Activated CD4-positive, alpha-beta T cell treated with anti-CD3 and anti-CD28 coated beads for 36 hours (primary cell): ENCODE results near the gene ZC3H8. TPM values are rescaled to one million over a fixed set of nuclear protein-coding genes. Genes with fewer than 3 reads are reported as not detected.
"Not testable (repeated sequence)": the region's sequence is repeated elsewhere in the genome, so short reads cannot be mapped to it uniquely, and the experiment has no call there.

Experiments used
- ATAC-seq: fragments of 200-7000 bp; cut with Tn5 transposase; one replicate; pipeline ENCODE4 v1.10.0; 2021; ENCODE audit warnings: mild to moderate bottlenecking, moderate library complexity
- CTCF ChIA-PET: fragments of 350-600 bp; sonication (Branson Sonifier 250); formaldehyde crosslinking; loops from one replicate; lab custom pipeline; 2021; ENCODE audit warnings: antibody characterized with exemption; lab: Charles Lee
- POLR2A ChIA-PET: fragments of 350-600 bp; sonication (Branson Sonifier 250); formaldehyde crosslinking; loops from one replicate; lab custom pipeline; 2021; ENCODE audit warnings: antibody characterized with exemption, inconsistent platforms; lab: Charles Lee
- DNase-seq: peaks from one replicate; pipeline ENCODE4 v3.0.0-alpha.2; 2020
- H3K27ac Mint-ChIP-seq: one replicate; pipeline ENCODE4 v1.8.0; 2021; ENCODE audit warnings: mixed read lengths
- H3K27me3 Mint-ChIP-seq: one replicate; pipeline ENCODE4 v1.8.0; 2021; ENCODE audit warnings: mixed read lengths
- H3K36me3 Mint-ChIP-seq: one replicate; pipeline ENCODE4 v1.8.0; 2021; ENCODE audit warnings: low read depth, mixed read lengths
- H3K4me1 Mint-ChIP-seq: one replicate; pipeline ENCODE4 v1.8.0; 2021; ENCODE audit warnings: mixed read lengths
- H3K4me3 Mint-ChIP-seq: one replicate; pipeline ENCODE4 v1.8.0; 2021; ENCODE audit warnings: mild to moderate bottlenecking, moderate library complexity, mixed read lengths
- H3K9me3 Mint-ChIP-seq: one replicate; pipeline ENCODE4 v1.8.0; 2021; ENCODE audit warnings: low read depth, mixed read lengths
- intact Hi-C, 2 experiments: fragments of 100-400 bp; cut with DNase I in 1 of 2; cut with micrococcal nuclease in 1 of 2; formaldehyde crosslinking; loops; one replicate each; pipeline versions ENCODE4 v1.14.2 to v1.15.1; 2022 to 2024; cut with DNase I, micrococcal nuclease
- total RNA-seq, 2 experiments: library from RNA; stranded (reverse); gene quantifications; one replicate each; pipeline ENCODE4 v1.2.3, GENCODE V29; 2021

ZC3H8 gene
- total RNA-seq, 2 experiments from 2014 or later: 21.6 to 27.1 TPM

- ChIA-PET POLR2A (no interaction called here), CTCF (no interaction called here)
- Mint-ChIP-seq H3K27ac (no peak overlapping the region), H3K27me3 (no peaks in the 10 kb centered on the region), H3K9me3 (no peaks in the 10 kb centered on the region), H3K4me3 (no peak overlapping the region), H3K36me3 (peaks cover 40% of the 10 kb centered on the region), H3K4me1 (no peaks in the 10 kb centered on the region)
- ATAC-seq (no peak), DNase-seq (no peak)
- intact Hi-C loops: no loop called here
Measured at GRCh38 chr2:112230371-112230770, 24.5 kb downstream of the ZC3H8 start.

DNA sequence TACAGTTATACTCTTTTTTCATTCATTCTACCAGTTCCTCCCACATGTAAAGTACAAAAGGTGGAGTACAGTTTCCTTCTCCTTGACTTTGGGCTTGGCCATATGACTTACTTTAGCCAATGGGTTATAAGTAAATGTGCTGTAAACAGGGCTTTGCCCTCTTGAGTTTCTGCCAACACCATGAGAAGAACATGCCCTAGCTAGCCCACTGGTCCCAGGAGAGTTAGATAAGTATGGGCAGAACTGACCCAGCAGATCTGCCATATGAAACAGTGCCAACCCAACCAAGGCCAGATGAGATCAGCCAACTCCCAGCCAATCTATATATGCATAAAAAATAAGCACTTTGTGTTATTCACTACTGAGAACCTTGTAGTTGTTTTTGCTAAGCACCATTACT lies 25.5 kb downstream of the ZC3H8 start:
- ChIA-PET POLR2A (no interaction called here), CTCF (interaction anchor here (1.0 kb wide), 1 partner anchor 58 kb away, joined by 3 read pairs; no protein-coding TSS in a partner anchor)
- DNase-seq (no peak), ATAC-seq (no peak)
- Mint-ChIP-seq H3K27me3 (no peaks in the 10 kb centered on the region), H3K4me3 (no peak overlapping the region), H3K4me1 (no peaks in the 10 kb centered on the region), H3K27ac (no peak overlapping the region), H3K36me3 (peaks cover 44% of the 10 kb centered on the region), H3K9me3 (no peaks in the 10 kb centered on the region)
- intact Hi-C loops: loop anchor here in 1 of 2 experiments (1.0 kb wide), 1 partner anchor 8 kb away; no protein-coding TSS in a partner anchor

GRCh38 chr2:112220831-112221230 lies 34.0 kb downstream of the ZC3H8 start:
- Mint-ChIP-seq H3K9me3 (peaks cover 14% of the 10 kb centered on the region), H3K36me3 (peaks cover 18% of the 10 kb centered on the region), H3K27me3 (no peaks in the 10 kb centered on the region), H3K27ac (no peak overlapping the region), H3K4me3 (no peak overlapping the region), H3K4me1 (peaks cover 12% of the 10 kb centered on the region)
- intact Hi-C loops: loop anchor here (1.0 to 5.0 kb wide), 2 partner anchors 8 to 49 kb away; no protein-coding TSS in a partner anchor
- ATAC-seq: no peak
- DNase-seq: no peak
- CTCF ChIA-PET: interaction anchor here (0.6 kb wide), 1 partner anchor 400 kb away, joined by 3 read pairs; no protein-coding TSS in a partner anchor
- POLR2A ChIA-PET: no interaction called here

DNA sequence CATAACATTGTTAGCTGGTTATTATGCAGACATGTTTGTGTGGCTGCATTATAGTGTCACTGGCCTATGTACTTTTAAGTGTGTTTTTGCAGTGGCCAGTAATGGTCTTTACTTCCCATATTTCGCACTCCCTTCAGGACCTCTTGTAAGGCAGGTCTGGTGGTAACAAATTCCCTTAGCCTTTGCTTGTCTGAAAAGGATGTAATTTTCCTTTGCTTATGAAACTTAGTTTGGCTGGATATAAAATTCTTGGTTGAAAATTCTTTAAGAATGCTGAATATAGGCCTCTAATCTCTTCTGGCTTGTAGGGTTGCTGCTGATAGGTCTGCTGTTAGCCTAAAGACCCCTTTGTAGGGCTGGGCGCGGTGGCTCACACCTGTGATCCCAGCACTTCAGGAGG lies 34.7 kb downstream of the ZC3H8 start:
- Mint-ChIP-seq H3K4me3 (no peak overlapping the region), H3K4me1 (peaks cover 12% of the 10 kb centered on the region), H3K27ac (no peak overlapping the region), H3K27me3 (no peaks in the 10 kb centered on the region), H3K9me3 (peaks cover 14% of the 10 kb centered on the region), H3K36me3 (peaks cover 18% of the 10 kb centered on the region)
- ChIA-PET CTCF (no interaction called here), POLR2A (no interaction called here)
- intact Hi-C loops: loop anchor here in 1 of 2 experiments (5.0 kb wide), 1 partner anchor 48 kb away; no protein-coding TSS in a partner anchor
- DNase-seq (no peak), ATAC-seq (no peak)

DNA sequence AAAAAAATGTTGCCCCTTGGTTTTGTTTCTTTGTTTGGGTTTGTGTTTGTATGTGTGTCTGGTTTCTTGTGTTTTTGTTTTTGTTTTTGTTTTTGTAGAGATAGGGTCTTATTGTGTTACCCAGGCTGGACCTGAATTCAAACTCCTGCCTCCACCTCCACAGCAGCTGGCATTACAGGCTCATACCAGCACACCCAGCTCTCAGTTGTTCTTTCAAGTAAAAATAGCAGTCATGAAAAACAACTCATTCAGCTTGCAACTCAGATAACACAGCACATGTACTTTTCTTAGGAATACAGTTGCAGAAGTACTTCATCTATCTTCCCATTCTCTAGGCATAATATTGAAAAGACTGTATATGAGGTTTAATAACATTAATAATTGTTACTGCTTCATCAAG lies 37.0 kb downstream of the ZC3H8 start:
- ATAC-seq: no peak
- CTCF ChIA-PET: interaction anchor here (0.7 to 1.3 kb wide), 2 partner anchors 10 to 15 kb away, joined by 3 read pairs; no protein-coding TSS in a partner anchor
- intact Hi-C loops: no loop called here
- POLR2A ChIA-PET: no interaction called here
- Mint-ChIP-seq H3K4me1 (peaks cover 12% of the 10 kb centered on the region), H3K27me3 (no peaks in the 10 kb centered on the region), H3K4me3 (no peak overlapping the region), H3K27ac (no peak overlapping the region), H3K36me3 (peaks cover 20% of the 10 kb centered on the region), H3K9me3 (peaks cover 14% of the 10 kb centered on the region)
- no peak for DNase-seq

DNA sequence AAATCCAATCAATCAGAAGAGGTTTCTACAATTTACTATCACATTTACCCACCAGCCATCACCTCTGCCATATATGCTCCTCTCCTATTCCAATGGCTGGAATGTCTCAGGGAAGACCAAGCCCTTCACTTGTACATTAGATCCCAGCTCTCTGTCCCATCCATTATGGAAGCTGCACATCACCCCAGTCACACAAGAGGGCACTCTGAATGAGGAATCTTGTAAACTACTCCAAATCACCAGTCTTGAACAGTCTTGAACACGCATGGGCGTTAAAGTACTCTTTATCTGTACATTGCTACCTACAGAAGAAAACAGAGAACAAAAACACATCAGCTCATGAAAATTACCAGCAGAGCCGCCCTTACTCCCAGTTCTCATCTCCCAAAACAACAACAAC lies 38.7 kb downstream of the ZC3H8 start:
- CTCF ChIA-PET: no interaction called here
- peaks cover 3% of the 10 kb centered on the region for H3K4me1 Mint-ChIP-seq
- no peaks in the 10 kb centered on the region for H3K27me3 Mint-ChIP-seq
- DNase-seq (no peak), ATAC-seq (no peak)
- no peak overlapping the region for H3K27ac Mint-ChIP-seq
- peaks cover 5% of the 10 kb centered on the region for H3K9me3 Mint-ChIP-seq
- no peak overlapping the region for H3K4me3 Mint-ChIP-seq
- intact Hi-C loops: no loop called here
- peaks cover 30% of the 10 kb centered on the region for H3K36me3 Mint-ChIP-seq
- POLR2A ChIA-PET: no interaction called here

DNA sequence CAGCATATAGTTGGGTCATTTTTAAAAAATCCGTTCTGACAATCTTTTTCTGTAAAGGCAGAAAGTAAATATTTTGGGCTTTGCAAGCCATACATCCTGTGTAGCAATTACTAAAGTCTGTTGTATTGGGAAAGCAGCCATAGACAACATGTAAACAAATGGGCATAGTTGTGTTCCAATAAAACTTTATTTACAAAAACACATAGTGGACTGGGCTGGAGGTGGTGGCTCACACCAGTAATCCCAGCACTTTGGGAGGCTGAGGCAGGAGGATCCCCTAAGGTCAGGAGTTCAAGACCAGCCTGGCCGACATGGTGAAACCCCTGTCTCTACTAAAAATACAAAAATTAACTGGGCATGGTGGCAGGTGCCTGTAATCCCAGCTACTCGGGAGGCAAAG lies 46.9 kb downstream of the ZC3H8 start:
- ATAC-seq, H3K9me3 Mint-ChIP-seq, DNase-seq, H3K27ac Mint-ChIP-seq, CTCF ChIA-PET, H3K4me1 Mint-ChIP-seq, H3K4me3 Mint-ChIP-seq, intact Hi-C loops, POLR2A ChIA-PET, H3K27me3 Mint-ChIP-seq: not testable (repeated sequence)
- H3K36me3 Mint-ChIP-seq: peaks cover 35% of the 10 kb centered on the region

DNA sequence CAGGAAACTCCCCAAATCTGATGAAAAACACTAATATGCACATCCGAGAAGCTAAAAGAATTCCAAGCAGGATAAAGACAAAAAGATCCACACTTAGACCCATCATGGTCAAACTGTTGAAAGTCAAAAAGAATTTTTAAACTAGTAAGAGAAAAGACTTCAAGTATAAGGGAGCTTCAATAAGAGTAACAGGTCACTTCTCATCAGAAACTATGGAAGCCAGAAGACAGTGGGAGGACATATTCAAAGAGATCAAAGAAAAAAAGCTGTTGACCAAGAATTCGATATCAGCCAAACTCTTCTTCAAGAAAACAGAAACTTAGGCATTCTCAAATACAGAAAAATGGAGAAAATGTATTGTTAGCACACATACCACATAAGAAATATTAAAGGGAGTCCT lies 50.4 kb downstream of the ZC3H8 start:
- H3K9me3 Mint-ChIP-seq: peaks cover 12% of the 10 kb centered on the region
- DNase-seq: no peak
- H3K4me3 Mint-ChIP-seq: no peak overlapping the region
- H3K27me3 Mint-ChIP-seq: no peaks in the 10 kb centered on the region
- CTCF ChIA-PET: interaction anchor here (1.0 to 2.6 kb wide), 4 partner anchors 8 to 82 kb away, joined by 3 to 9 read pairs (median 6); no protein-coding TSS in a partner anchor
- H3K4me1 Mint-ChIP-seq: peaks cover 12% of the 10 kb centered on the region
- ATAC-seq: no peak
- H3K27ac Mint-ChIP-seq: no peak overlapping the region
- POLR2A ChIA-PET: no interaction called here
- intact Hi-C loops: no loop called here
- peaks cover 35% of the 10 kb centered on the region for H3K36me3 Mint-ChIP-seq

DNA sequence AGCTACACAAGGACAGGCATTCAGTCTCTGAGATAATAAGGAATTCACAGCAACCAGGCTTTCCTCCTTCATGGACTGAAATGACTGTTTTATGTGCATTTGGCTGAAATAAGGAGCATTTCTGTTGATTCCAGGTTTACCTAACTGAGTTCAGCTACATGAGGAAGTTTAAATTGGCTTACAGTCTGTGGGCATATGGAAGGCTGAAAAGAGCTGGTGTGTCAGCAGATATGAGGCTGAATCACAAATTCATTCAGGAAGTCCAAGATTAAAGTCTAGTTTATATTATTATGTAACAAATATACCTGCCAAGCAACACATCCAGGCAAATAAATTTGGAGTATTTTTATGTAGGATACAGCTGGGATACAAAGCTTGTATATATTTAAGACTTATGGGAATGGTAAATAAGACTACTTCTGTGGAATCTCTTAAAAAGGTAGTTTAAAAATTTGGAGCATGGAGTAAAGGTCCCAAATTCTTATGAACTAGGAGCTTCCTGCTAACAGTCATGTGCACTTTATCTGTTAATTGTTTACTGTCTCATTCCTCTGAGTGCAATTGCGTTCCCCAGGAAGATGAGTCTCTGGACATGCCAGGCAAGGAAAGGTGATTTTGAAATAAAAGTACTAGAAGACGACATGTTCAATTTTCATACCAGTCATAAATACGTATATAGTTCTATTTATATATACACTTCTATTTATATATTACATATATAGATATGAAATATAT lies 53.0 kb downstream of the ZC3H8 start:
- Mint-ChIP-seq H3K27me3 (no peaks in the 10 kb centered on the region), H3K36me3 (peaks cover 38% of the 10 kb centered on the region), H3K4me1 (peaks cover 17% of the 10 kb centered on the region), H3K9me3 (peaks cover 12% of the 10 kb centered on the region), H3K27ac (no peak overlapping the region), H3K4me3 (no peak overlapping the region)
- no peak for ATAC-seq
- ChIA-PET CTCF (interaction anchor here (0.5 to 2.6 kb wide), 8 partner anchors 9 to 84 kb away, joined by 3 to 9 read pairs (median 3); no protein-coding TSS in a partner anchor), POLR2A (interaction anchor here (1.4 kb wide), 1 partner anchor 13 kb away, joined by 3 read pairs; no protein-coding TSS in a partner anchor)
- intact Hi-C loops: no loop called here
- no peak for DNase-seq

DNA sequence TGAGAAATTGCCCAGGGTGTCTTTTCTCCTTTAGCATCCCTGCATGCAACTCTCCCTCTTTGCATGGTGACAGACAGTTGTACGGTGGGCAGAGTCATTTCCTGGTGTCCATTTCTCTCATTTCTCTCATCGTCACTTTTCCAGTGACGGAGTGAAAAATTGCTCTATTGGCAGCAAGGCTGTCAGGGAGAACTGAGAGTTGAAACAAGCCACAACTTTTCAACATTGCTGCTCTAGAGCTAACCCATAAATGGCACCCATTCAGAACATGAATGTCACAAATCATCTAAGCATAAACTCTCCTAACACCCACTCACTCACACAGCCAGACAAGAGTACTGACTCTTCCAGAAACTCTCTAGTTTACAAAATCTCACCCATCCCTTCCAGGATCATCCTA lies 55.7 kb downstream of the ZC3H8 start:
- Mint-ChIP-seq H3K9me3 (peaks cover 7% of the 10 kb centered on the region), H3K36me3 (peaks cover 40% of the 10 kb centered on the region), H3K27ac (no peak overlapping the region), H3K4me1 (peaks cover 35% of the 10 kb centered on the region), H3K4me3 (no peak overlapping the region), H3K27me3 (no peaks in the 10 kb centered on the region)
- POLR2A ChIA-PET: no interaction called here
- CTCF ChIA-PET: no interaction called here
- ATAC-seq: peak; percentile 78
- no peak for DNase-seq
- intact Hi-C loops: no loop called here

DNA sequence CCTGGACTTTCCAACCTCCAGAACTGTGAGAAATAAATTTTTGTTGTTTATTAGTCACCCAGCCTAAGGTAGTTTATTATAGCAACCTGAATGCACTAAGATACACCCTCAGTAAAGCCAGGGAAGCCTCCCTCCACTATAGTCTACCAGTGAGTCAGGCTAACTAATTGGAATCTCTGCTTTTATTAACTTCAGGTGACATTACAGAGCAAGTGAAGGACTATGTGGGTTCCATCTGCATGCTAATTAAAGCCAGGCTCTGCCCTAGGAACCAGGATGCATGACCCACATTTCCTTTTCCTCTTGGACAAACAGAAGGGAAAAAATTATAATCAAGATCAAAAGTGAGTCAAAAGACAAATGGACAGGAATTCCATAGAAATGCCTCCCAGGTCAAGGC lies 56.1 kb downstream of the ZC3H8 start:
- Mint-ChIP-seq H3K4me1 (peaks cover 39% of the 10 kb centered on the region), H3K27ac (no peak overlapping the region), H3K4me3 (no peak overlapping the region), H3K27me3 (no peaks in the 10 kb centered on the region), H3K9me3 (peaks cover 4% of the 10 kb centered on the region), H3K36me3 (peaks cover 38% of the 10 kb centered on the region)
- intact Hi-C loops: no loop called here
- ChIA-PET CTCF (no interaction called here), POLR2A (no interaction called here)
- ATAC-seq (no peak), DNase-seq (no peak)

DNA sequence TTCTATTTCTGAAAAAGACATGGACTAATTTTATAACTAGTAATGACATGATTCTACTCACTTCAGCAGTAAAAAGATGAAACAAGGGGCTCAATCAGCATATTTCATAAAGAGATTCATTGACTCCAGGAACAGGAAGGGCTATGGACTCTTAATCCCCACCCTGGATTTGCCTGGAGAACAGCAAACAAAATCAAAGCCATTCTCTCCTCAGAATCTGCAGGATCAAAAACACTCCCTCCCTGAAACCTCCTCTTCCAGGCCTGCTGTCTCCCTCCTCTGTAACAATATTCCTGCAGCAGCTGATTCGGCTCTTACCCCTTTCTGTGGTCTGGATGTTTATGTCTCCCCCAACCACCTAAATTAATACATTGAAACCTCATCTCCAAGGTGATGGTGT lies 57.0 kb downstream of the ZC3H8 start:
- Mint-ChIP-seq H3K27me3 (no peaks in the 10 kb centered on the region), H3K27ac (no peak overlapping the region), H3K4me1 (peaks cover 42% of the 10 kb centered on the region), H3K36me3 (peaks cover 31% of the 10 kb centered on the region), H3K4me3 (no peak overlapping the region), H3K9me3 (peaks cover 2% of the 10 kb centered on the region)
- ChIA-PET CTCF (no interaction called here), POLR2A (no interaction called here)
- ATAC-seq (no peak), DNase-seq (no peak)
- intact Hi-C loops: no loop called here
